Left renal pelvis (tissue), 4 donors: ENCODE data around the gene ZNF536. TPM values are rescaled to one million over a fixed set of nuclear protein-coding genes. Genes with fewer than 3 reads are reported as not detected.

Source experiments
- DNase-seq, 4 donors: peaks; one replicate each; pipeline ENCODE4 v3.0.0-alpha.2; 2013; ENCODE audit warnings: low read depth in 4 of 4, low spot score in 3 of 4
- polyA plus RNA-seq, 4 donors: library from polyadenylated mRNA; unstranded; fragments of 120-200 nt; gene quantifications; one replicate each; pipeline ENCODE4 v1.2.1, GENCODE V29; 2013; ENCODE audit not compliant: insufficient read length in 4 of 4

ZNF536 gene
- polyA plus RNA-seq, 4 donors, result 0.41 to 4.6 (median 3.1) TPM

DNA sequence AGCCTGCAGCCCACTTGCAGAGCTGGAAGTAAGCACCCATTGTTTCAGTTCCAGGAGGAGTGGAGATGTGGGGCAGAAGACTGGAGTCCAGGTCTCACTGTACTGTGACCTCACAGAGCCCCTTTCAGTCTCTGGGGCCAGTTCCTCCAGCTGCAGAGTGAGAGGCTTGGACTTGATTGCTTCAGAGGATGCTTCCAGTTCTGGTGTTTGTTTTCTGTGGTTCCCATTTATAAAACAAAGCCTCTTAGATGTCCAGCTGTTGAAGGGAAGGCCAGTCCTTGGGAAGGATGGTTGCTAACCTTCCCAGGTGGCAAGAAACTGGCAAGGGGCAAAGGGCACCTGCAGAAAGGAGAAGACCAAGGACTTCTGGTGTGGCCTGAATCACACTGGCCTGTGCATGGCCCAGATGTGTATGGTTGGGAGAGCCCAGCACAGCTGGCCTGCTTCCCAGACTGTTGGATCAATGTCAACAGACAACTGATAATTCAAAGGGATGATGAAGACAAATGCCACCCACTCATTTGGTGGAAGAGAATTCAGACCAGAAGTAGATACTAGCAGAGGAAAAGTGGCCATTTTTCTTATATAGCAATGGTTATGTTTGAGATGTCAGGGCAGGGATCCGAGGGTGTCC lies 218.5 kb downstream of the ZNF536 start:
- DNase-seq, result no peak

DNA sequence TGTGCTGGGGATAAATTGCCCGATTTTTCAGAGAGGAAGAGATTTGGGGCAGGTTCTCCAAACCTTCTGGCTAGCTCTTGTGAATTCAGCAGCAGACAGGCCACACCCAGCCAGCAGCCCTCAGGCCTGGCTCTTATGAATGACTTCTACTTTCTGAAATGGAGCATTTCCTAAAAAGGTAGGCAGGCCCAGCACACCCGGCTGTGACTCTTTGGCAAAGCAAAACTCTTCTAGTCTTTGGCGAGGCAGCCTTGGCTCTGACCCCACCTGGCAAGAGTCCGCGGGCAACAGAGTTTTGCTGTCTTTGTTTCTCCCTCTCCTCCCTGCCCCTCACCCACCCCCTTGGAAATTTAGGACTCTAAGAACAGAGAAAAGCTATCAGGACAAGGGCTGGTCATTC lies 221.2 kb downstream of the ZNF536 start:
- DNase-seq, result no peak

DNA sequence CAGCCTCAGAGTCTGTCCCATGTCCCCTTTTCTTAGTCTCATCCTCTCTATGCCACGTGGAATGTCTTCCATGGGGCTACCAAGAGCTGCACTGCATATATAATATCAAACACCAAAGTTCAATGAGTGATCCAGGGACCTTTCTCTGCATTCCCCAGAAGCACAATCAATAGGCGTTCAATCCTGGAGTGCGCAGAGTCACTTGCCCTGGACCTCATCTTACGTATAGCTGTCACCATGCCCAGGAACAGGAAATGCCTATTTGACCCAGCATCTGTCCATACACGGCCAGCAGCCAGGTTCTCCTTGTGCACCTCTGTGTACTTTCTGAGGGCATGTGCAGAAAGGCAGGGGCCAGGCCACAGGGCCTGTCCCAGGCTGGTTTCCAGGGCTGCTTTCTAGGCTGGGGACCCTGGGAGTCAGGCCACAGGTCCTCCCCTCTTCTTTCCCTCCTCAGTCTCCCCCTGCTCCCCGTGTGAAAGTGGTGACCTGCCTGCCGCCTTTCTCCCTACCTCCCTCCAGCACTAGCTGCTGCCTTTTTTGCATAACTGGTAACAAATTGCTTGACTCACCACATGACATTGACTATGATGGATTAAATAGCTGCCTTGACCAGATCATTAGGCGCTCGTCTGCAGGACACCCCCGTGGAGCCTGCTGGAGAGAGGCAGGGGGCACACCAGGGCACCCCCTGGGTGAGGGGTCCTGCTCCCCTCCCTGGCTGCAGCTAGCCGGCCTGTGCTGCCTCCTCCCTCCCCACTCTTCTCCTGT lies 222.0 kb downstream of the ZNF536 start:
- DNase-seq, result no peak

DNA sequence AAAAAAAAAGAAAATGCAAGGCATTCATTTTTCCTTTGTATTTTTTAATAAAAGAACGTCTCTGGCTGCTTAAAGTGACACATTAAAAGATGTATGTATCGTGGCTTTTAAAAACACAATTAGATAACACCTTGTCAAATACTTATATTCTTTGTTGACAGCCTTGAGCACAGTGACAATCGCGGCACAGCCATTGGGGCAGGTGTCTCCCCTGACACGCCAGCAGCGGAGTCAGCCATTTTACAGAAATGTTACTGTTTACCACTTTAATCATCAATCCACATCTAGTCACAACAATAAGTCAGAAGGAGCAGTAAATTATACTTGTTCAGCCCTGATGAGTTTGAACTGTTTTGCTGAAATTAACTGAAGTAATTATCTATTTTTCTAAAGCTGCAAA lies 224.1 kb downstream of the ZNF536 start:
- no peak for DNase-seq

DNA sequence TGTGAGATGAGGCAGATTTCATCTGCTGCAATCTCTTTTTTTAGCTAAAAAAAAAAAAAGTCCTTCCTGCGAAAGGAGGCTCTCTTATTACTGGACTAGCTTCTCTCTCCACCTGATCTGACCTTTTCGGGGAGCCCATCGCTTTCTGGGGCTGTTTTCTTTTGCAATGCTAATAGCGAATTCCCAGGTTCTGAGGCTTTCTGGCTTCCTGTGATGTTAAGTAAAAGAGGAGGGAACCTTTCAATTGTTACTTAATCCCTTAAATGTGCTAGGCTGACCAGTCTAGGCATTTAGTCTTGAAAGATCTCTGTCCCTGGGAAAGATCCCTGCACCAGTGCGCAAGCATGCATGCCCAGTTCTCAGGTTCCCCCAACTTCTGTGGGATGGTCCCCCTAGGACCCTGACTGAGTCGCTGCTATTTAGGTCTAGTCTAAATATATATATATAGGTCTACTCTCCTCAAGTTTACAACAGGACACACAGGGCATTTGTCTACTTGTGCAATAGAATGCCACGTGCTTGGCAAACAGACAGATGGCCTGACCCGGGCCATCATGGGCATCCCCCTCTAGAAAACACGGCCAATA lies 224.7 kb downstream of the ZNF536 start:
- no peak for DNase-seq

DNA sequence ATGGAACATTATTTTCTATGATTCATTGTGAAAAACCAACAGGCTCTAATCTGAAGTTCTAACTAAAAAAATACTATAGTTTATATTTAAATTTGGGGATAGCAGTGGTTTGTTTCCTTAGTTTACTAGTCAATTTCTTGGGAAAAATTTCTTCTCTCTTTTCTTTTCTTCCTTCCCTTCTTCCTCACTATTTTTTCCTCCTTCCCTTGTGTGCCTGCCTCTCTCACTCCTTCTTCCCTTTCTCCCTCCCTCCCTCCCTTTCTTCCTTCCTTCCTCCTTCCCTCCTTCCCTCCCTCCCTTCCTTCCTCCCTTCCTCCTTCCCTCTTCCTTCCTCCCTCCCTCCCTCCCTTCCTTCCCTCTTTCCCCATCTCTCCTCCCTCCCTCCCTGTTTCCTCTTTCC lies 226.5 kb downstream of the ZNF536 start:
- DNase-seq, result no peak

DNA sequence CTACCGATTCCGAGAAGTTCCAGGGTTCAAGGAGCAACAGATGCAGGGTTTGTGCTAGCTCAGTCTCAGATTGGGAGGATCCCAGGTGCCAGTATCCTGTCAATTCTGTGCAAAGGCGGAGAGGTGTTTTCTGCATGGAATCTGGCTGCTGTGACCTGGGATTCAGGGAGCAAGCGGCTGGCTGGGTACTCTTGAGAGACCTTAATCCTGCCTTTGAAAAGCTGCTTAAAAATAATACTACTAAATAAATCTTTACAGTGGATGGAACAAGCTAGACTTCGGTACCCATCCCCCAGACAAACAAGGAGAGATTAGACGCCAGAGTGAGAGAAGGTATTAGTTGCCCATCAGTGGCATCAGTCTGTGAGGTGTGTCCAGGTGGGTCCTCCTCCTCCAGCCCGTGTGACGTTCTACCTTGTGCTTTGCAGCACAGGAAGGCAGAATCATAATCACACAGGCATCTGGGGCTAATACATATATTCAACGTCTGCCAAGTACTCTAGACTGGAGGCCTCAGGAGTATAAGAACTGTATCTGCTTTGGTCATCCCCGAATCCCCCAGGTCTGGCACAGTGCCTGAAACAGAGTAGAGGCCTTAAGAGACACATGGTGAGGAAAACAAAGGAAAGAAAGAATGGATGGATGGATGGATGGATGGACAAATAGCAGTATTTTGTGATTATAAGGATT lies 230.6 kb downstream of the ZNF536 start:
- no peak for DNase-seq

DNA sequence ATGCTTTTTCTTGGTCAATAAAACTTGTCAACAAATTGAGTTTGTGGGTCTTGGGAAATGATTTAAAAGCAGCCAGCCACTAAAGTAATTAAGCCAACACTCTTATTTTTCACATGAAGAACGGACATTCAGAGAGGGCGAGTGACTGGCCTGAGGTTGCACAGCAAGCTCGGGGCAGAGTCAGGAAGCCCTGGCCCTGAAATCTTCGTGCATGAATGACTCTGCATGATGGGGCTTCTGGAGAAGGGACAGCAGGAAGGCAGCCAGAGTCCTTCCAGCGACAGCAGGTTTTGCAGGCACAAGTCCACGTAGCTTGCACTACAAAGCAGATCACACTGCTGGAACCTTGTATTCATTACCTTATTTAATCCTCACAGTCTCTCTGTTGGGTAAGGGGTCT lies 232.5 kb downstream of the ZNF536 start:
- DNase-seq, result no peak

DNA sequence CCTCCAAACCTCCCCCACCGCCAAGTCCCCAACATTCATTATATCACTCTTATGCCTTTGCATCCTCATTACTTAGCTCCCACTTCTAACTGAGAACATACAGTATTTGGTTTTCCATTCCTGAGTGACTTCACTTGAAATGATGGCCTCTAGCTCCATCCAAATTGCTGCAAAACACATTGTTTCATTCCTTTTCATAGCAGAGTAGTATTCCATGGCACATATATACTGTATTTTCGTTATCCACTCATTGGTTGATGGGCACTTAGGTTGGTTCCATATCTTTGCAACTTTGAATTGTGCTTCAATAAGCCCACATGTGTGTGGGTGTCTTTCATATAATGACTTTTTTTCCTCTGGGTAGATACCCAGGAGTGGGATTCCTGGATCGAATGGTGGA lies 233.1 kb downstream of the ZNF536 start:
- no peak for DNase-seq

DNA sequence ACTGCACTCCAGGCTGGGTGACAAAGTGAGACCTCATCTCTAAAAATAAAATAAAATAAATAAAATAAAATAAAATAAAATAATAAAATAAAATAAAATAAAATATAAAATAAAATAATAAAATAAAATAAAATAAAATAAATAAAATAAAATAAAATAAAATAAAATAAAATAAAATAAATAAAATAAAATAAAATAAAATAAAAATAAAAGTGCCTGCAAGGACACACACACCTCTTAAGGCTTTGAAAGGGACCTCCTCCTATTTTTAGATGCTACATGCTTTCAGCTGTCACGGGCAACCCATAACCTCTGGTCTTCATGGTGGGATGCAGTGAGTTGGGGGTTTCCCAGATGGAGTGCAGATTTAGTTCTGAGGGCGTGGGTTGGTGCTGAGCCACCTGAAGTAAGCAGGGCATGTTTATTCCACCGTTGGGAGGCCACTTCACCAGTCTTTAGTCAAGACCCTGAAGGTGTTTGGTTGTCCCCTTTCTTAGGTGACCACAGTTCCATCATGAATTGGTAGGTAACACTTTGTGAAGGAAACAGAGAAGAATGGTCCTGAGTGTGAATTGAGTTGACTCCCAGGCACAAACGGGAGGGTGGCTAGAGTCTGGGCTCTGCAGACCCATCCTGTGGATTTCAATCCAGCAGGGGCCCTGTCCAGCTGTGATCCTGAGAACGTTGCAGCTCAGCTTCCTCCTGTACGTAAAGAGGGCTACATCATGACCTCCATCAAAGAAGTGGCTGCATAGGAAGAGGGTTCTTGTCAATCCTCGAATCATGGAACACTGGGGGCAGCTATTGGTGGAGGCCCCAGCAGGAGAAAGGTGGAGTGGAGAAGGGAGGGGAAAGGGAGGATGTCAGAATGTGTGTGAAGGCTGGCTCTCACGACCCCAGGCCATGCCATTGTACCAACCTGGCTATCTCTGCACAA lies 234.2 kb downstream of the ZNF536 start:
- DNase-seq, result no peak
